Sigmoid colon (tissue), 7 donors: Measurements from ENCODE around the gene TTC32. TPM values are rescaled to one million over a fixed set of nuclear protein-coding genes. Genes with fewer than 3 reads are reported as not detected.

Source experiments
- DNase-seq: peaks from one replicate; pipeline ENCODE4 v3.0.0-alpha.2; 2019
- H3K27ac ChIP-seq, 4 donors: fragments of 200-600 bp; sonication (generic); one replicate each; pipeline ENCODE4 v1.5.1; 2016 to 2019; ENCODE audit warnings: mild to moderate bottlenecking in 1 of 4
- H3K27me3 ChIP-seq, 3 donors: fragments of 200-600 bp; sonication (generic); one replicate each; pipeline ENCODE4 v1.5.1; 2019; ENCODE audit warnings: mild to moderate bottlenecking in 1 of 3
- H3K36me3 ChIP-seq, 4 donors: fragments of 200-600 bp; sonication (generic); one replicate each; pipeline ENCODE4 v1.5.1; 2016 to 2019
- H3K4me1 ChIP-seq, 4 donors: fragments of 200-600 bp; sonication (generic); one replicate each; pipeline ENCODE4 v1.5.1; 2017 to 2019
- H3K4me3 ChIP-seq, 4 donors: fragments of 200-600 bp; sonication (generic); one replicate each; pipeline ENCODE4 v1.5.1; 2017 to 2019; ENCODE audit warnings: mild to moderate bottlenecking in 2 of 4, moderate library complexity in 1 of 4
- H3K9me3 ChIP-seq, 4 donors: fragments of 200-600 bp in 3 of 4; sonication (generic) in 3 of 4; one replicate each; pipeline versions ENCODE4 v1.5.1 to v1.6.1; 2013 to 2019
- EP300 ChIP-seq, 4 donors: sonication (generic); formaldehyde crosslinking; IDR thresholded peaks; one replicate each; pipeline ENCODE4 v1.6.1; 2017; ENCODE audit warnings: antibody characterized with exemption in 4 of 4
- POLR2A ChIP-seq, 2 donors: fragments of 450-650 bp; IDR thresholded peaks; one replicate each; pipeline ENCODE4 v1.6.1; 2016; ENCODE audit warnings: antibody characterized with exemption in 2 of 2, mild to moderate bottlenecking in 2 of 2, moderate library complexity in 2 of 2
- POLR2AphosphoS5 ChIP-seq, 4 donors: sonication (generic); formaldehyde crosslinking; IDR thresholded peaks; one replicate each; pipeline ENCODE4 v1.6.1; 2017; ENCODE audit warnings: antibody characterized with exemption in 4 of 4
- WGBS, 2 donors: extraction: QIAGEN DNeasy Blood & Tissue Kit; methylation state at CpG; one replicate each; pipeline ENCODE4 v1.1.7; 2013; 5-methylcytosine and 5-hydroxymethylcytosine counted together
- intact Hi-C: fragments of 100-400 bp; cut with DNase I; formaldehyde crosslinking; loops from one replicate; pipeline ENCODE4 v1.15.1; 2023
- polyA plus RNA-seq, 3 donors: library from polyadenylated mRNA; stranded (reverse); fragments of 200-250 nt; gene quantifications; one replicate each; pipeline ENCODE4 v1.2.3, GENCODE V29; 2013
- total RNA-seq, 4 donors: library from RNA; depleted of rRNA; stranded (reverse); fragments of >200 nt; gene quantifications; one replicate each; pipeline ENCODE4 v1.1.0, GENCODE V29; 2016
- TF ChIP-seq, protein P1 (sequence below), 4 experiments: fragments of 450-650 bp in 3 of 4; fragments of 200-600 bp in 1 of 4; IDR thresholded peaks; one replicate each; pipeline ENCODE4 v1.5.1; 2016 to 2019; ENCODE audit warnings: antibody characterized with exemption in 4 of 4, mild to moderate bottlenecking in 3 of 4, moderate library complexity in 2 of 4
- donor health status: healthy with polysubstance abuse.
- donor health status: Bipolar disorder and iron deficiency.
- donor health status: healthy.

TTC32 gene
- total and polyA plus RNA-seq, 7 donors, result 7.3 to 21.6 (median 12.8) TPM

DNA sequence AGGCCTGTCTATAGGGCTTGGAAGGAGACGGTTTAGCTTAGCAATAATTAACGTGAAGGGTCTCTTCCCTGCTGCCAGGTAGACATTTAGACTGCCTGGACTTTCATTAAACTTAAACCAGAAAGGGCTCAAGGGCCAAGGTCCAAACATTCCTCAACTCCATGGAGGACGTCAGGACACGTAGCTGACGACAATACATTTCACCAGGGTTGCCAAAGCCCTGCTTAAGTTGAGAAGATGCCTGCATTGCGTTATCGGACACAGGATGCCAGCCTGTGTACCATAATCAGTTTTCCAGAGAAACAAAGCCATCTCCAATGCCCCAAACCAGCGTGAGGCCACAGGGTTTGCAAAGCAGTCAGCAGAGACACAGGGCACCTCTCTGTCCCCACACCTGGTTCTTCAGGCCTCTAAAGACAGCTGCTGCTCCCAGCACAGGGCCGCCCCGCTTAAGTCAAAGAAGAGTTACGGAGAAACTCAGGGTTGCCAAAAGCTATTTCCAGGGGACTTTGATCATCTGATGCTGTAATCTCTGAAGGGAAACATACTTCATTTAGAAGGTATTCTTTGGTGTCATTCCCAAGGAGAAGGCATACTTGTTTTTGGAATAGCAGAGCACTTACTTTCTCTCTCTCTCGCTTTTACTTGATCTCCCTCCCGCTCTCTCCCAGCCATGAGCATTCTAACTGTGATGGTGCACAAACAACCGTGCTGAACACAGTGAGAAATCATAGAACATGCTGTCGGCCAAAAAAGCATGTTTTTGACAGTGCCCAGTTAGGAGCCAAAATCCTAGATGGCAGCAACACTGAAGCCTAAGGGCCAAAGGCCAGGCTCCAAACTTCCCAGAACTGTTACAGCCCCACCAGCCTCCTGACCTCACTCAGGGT is 46.0 kb downstream of the TTC32 start:
- H3K36me3 ChIP-seq, result no peaks in the 10 kb centered on the region
- H3K4me3 ChIP-seq, result no peak overlapping the region
- 66 to 83% methylated on average over 15 of the region's 15 CpGs for WGBS, 2 donors
- TF ChIP-seq EP300 (IDR thresholded peaks at IDR 0.05), result peak in 2 of 4 donors; percentile 43 to 49
- TF ChIP-seq POLR2AphosphoS5 (IDR thresholded peaks at IDR 0.05), result peak; percentile 31 to 81 (median 62)
- TF ChIP-seq, protein P1, sequence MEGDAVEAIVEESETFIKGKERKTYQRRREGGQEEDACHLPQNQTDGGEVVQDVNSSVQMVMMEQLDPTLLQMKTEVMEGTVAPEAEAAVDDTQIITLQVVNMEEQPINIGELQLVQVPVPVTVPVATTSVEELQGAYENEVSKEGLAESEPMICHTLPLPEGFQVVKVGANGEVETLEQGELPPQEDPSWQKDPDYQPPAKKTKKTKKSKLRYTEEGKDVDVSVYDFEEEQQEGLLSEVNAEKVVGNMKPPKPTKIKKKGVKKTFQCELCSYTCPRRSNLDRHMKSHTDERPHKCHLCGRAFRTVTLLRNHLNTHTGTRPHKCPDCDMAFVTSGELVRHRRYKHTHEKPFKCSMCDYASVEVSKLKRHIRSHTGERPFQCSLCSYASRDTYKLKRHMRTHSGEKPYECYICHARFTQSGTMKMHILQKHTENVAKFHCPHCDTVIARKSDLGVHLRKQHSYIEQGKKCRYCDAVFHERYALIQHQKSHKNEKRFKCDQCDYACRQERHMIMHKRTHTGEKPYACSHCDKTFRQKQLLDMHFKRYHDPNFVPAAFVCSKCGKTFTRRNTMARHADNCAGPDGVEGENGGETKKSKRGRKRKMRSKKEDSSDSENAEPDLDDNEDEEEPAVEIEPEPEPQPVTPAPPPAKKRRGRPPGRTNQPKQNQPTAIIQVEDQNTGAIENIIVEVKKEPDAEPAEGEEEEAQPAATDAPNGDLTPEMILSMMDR (IDR thresholded peaks at IDR 0.05), result no peak
- TF ChIP-seq POLR2A (IDR thresholded peaks at IDR 0.05), result no peak
- no peaks in the 10 kb centered on the region for H3K9me3 ChIP-seq
- intact Hi-C loops, result no loop called here
- peaks cover 0 to 22% (median 16%) of the 10 kb centered on the region in 4 donors for H3K4me1 ChIP-seq
- no peak for DNase-seq
- H3K27ac ChIP-seq, result peak overlapping the region; percentile 13 to 70 (median 62)
- no peaks in the 10 kb centered on the region for H3K27me3 ChIP-seq

DNA sequence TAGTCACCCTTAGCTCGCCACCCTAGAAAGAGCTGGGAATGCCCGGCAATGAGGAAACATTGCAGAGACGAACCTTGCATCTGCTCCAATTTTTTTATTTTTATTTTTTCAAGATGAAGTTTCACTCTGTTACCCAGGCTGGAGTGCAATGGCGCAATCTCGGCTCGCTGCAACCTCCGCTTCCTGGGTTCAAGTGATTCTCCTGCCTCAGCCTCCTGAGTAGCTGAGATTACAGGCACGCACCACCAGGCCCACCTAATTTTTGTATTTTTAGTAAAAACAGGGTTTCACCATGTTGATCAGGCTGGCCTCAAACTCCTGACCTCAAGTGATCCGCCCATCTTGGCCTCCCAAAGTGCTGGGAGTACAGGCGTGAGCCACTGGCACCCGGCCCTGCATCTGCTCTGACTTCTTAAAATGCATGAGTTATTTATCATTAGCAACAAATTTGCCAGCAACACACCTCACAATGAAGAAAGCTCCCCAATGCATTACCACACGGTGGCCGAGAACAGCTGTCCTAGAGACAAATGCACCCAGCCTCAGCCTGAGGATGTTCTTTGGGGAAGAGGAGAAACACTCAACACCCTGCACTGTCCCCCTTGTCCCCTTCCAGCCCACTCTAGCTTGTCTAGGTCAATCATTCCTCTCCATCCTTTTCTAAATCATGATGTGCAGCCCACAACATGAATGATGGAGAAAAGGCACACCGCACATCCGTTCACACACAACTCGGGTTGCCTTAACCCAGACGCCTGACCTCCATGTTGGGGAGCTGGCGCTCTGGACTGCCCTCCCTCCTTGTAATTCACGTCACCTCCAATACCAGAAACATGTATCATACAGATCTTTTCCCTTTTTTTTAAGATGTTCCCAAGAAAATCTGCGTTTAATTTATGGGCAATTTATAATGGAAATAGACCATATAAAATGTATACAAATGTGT is 46.9 kb downstream of the TTC32 start:
- H3K4me3 ChIP-seq, result no peak overlapping the region
- H3K27me3 ChIP-seq, result no peaks in the 10 kb centered on the region
- H3K36me3 ChIP-seq, result no peaks in the 10 kb centered on the region
- DNase-seq, result no peak
- H3K9me3 ChIP-seq, result no peaks in the 10 kb centered on the region
- WGBS, 2 donors, result 92 to 93% methylated on average over 20 of the region's 20 CpGs
- intact Hi-C loops, result no loop called here
- H3K27ac ChIP-seq, result peak overlapping the region; percentile 13 to 70 (median 62)
- no peak for TF ChIP-seq POLR2A (IDR thresholded peaks at IDR 0.05)
- TF ChIP-seq, protein P1 (IDR thresholded peaks at IDR 0.05), result no peak
- peaks cover 0 to 22% (median 16%) of the 10 kb centered on the region in 4 donors for H3K4me1 ChIP-seq

DNA sequence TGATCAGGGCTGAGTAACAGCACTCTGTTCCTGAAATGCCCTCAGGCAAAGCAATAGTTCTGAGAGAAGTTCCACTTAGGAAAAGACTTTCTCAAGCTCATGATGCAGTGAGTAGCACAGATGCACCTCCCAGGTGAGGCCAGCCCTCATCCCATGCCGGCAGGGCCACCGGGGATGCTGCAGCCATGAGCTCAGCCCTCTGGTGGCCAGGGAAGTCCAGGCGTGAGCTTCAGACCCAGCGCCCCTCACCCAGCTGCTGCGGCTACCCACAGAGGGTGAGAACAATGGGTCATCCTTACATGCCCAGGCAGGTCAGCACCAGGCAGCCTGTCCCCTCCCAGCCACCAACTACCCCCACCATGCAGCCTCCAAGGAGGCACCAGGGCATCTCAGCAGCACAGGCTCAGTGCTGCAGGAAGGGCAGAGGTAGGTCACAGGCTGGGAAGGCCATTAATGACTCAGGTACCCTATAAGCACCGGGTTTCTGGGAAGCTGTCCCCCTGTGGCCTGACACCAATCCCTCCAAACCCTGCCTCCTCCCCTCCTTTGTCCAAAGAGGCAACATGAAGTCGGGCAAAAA is 50.6 kb downstream of the TTC32 start:
- Histone ChIP-seq H3K4me3 (no peak overlapping the region), H3K36me3 (no peaks in the 10 kb centered on the region), H3K27ac (no peak overlapping the region), H3K9me3 (no peaks in the 10 kb centered on the region), H3K27me3 (no peaks in the 10 kb centered on the region), H3K4me1 (peaks cover 0 to 17% (median 10%) of the 10 kb centered on the region in 4 donors)
- no peak for TF ChIP-seq POLR2A (IDR thresholded peaks at IDR 0.05)
- TF ChIP-seq, protein P1 (IDR thresholded peaks at IDR 0.05), result no peak
- TF ChIP-seq EP300 (IDR thresholded peaks at IDR 0.05), result no peak
- TF ChIP-seq POLR2AphosphoS5 (IDR thresholded peaks at IDR 0.05), result no peak
- no peak for DNase-seq
- 72 to 77% methylated on average over 7 of the region's 7 CpGs for WGBS, 2 donors
- intact Hi-C loops, result no loop called here

DNA sequence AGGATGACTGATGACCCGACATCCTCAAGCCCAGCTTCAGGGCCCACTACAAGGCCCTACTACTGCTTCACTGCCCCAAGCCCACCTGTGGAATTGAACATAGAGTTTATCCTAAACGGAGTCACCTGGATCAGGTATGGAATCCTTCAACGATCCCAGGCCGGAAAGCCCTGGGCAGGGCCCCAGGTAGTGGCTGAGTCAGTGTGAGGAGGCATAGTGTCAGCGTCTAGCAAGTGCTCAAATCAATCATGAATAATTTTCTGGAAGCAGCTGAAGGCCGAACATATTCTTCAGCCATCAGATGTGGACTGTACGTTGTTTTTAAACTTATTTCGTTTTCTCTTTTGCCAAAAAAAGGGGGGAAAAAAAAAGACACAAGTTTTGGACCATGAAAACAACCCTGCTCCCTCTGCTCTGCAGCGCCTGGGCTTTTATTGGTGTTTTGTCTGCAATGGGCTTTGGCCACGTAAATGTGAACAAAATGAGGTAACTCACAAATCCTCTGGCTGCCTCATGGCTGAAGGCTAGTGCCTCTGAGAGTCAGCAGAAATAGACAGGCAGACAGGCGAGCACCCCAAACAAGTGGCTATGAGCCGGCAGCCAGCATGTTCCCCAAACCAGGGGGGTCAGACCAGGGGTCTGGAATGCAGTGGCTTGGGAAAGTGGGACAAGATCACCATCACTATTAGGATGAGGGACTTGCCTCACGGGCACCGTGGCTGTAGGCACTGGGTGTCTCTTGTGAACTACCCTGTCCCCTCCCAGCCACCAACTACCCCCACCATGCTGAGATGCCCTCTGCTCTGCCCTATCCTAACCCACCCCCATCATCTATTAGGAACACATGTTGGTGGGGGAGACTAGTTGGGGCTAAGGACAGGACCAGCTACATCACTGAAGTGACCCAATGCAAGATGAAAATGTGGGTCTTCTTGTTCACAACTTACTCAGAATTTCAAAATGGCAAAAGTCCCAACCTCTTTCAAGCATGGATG is 51.4 kb downstream of the TTC32 start:
- DNase-seq, result no peak
- Histone ChIP-seq H3K9me3 (no peaks in the 10 kb centered on the region), H3K4me1 (peaks cover 0 to 10% (median 2%) of the 10 kb centered on the region in 4 donors), H3K27me3 (no peaks in the 10 kb centered on the region), H3K36me3 (no peaks in the 10 kb centered on the region), H3K27ac (no peak overlapping the region), H3K4me3 (no peak overlapping the region)
- intact Hi-C loops, result no loop called here
- TF ChIP-seq, protein P1 (IDR thresholded peaks at IDR 0.05), result no peak
- 88 to 89% methylated on average over 14 of the region's 14 CpGs for WGBS, 2 donors
